Measurements from ENCODE around the gene ARHGAP24. TPM values are rescaled to one million over a fixed set of nuclear protein-coding genes. Genes with fewer than 3 reads are reported as not detected.

Gene ARHGAP24
- total RNA-seq, 2 donors from 2014 or later = 1.0 TPM; not detected in 1

GRCh38 chr4:85779165-85779564 lies 304.2 kb downstream of the ARHGAP24 start:
- Mint-ChIP-seq H3K4me1 (ENCODE audit: low read depth in 2 of 2) (no peaks in the 10 kb centered on the region), H3K27me3 (no peaks in the 10 kb centered on the region), H3K9me3 (peaks cover 10% of the 10 kb centered on the region), H3K27ac (no peak overlapping the region), H3K36me3 (no peaks in the 10 kb centered on the region), H3K4me3 (no peak overlapping the region)
- ATAC-seq (no peak), DNase-seq (ENCODE audit: low spot score) (no peak)

DNA sequence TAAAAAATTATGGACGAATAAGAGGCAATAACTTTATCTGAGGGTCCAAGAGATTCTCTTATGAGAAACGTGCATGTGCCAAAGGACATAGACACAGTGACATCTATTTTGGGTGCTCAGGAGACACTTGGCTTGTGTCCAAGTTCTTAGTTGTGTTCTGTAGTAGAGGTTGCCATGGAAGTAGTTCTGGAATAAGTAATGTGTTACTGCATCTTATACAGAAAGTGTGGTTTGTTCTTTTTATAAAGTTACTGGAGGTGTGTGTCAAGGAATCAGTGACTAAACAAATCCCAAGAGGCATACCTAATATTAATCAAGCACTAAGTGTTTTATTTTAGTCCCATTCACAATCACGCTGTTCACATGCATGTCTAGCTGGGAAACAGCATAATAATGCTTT lies 305.7 kb downstream of the ARHGAP24 start:
- no peak for ATAC-seq
- no peaks in the 10 kb centered on the region for H3K4me1 Mint-ChIP-seq (ENCODE audit: low read depth in 2 of 2)
- peaks cover 13% of the 10 kb centered on the region for H3K9me3 Mint-ChIP-seq
- H3K27ac Mint-ChIP-seq = no peak overlapping the region
- no peaks in the 10 kb centered on the region for H3K36me3 Mint-ChIP-seq
- DNase-seq (ENCODE audit: low spot score) = no peak
- no peaks in the 10 kb centered on the region for H3K27me3 Mint-ChIP-seq
- no peak overlapping the region for H3K4me3 Mint-ChIP-seq

GRCh38 chr4:85783483-85783882 lies 308.5 kb downstream of the ARHGAP24 start:
- Mint-ChIP-seq H3K4me3 (no peak overlapping the region), H3K4me1 (ENCODE audit: low read depth in 2 of 2) (no peaks in the 10 kb centered on the region), H3K36me3 (no peaks in the 10 kb centered on the region), H3K27ac (no peak overlapping the region), H3K9me3 (peaks cover 8% of the 10 kb centered on the region), H3K27me3 (no peaks in the 10 kb centered on the region)
- ATAC-seq = no peak
- DNase-seq (ENCODE audit: low spot score) = no peak

DNA sequence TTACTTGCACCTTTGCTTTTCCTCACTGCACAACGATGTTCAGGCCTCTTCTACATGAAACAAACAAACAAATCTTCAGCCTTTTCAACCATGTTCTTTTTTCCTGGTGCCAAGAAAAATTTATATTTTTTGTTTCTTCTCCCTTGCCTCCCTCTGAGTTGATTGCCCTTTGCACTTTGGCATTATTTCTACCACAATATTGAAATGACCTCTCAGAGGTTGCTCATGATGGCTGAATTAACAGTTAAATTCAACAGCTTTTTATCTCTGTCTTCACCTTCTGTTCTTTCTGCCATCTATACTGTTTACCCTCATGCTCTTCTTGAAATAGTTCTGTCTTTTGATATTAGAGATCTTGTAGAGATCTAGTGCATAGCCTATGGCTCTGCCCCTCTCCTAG lies 308.9 kb downstream of the ARHGAP24 start:
- Mint-ChIP-seq H3K27ac (no peak overlapping the region), H3K4me1 (ENCODE audit: low read depth in 2 of 2) (no peaks in the 10 kb centered on the region), H3K9me3 (peaks cover 8% of the 10 kb centered on the region), H3K36me3 (no peaks in the 10 kb centered on the region), H3K27me3 (no peaks in the 10 kb centered on the region), H3K4me3 (no peak overlapping the region)
- no peak for DNase-seq (ENCODE audit: low spot score)
- no peak for ATAC-seq

- H3K4me1 Mint-ChIP-seq (ENCODE audit: low read depth in 2 of 2) = no peaks in the 10 kb centered on the region
- H3K9me3 Mint-ChIP-seq = peaks cover 10% of the 10 kb centered on the region
- H3K4me3 Mint-ChIP-seq = no peak overlapping the region
- ATAC-seq (no peak), DNase-seq (ENCODE audit: low spot score) (no peak)
- H3K27ac Mint-ChIP-seq = no peak overlapping the region
- H3K27me3 Mint-ChIP-seq = no peaks in the 10 kb centered on the region
- no peaks in the 10 kb centered on the region for H3K36me3 Mint-ChIP-seq
These were observed 309.4 kb downstream of the ARHGAP24 start for GRCh38 chr4:85784348-85784747.

GRCh38 chr4:85784947-85785346 lies 310.0 kb downstream of the ARHGAP24 start:
- ATAC-seq (no peak), DNase-seq (ENCODE audit: low spot score) (no peak)
- H3K4me3 Mint-ChIP-seq = no peak overlapping the region
- no peaks in the 10 kb centered on the region for H3K27me3 Mint-ChIP-seq
- no peaks in the 10 kb centered on the region for H3K4me1 Mint-ChIP-seq (ENCODE audit: low read depth in 2 of 2)
- H3K9me3 Mint-ChIP-seq = peaks cover 14% of the 10 kb centered on the region
- H3K36me3 Mint-ChIP-seq = no peaks in the 10 kb centered on the region
- H3K27ac Mint-ChIP-seq = no peak overlapping the region

DNA sequence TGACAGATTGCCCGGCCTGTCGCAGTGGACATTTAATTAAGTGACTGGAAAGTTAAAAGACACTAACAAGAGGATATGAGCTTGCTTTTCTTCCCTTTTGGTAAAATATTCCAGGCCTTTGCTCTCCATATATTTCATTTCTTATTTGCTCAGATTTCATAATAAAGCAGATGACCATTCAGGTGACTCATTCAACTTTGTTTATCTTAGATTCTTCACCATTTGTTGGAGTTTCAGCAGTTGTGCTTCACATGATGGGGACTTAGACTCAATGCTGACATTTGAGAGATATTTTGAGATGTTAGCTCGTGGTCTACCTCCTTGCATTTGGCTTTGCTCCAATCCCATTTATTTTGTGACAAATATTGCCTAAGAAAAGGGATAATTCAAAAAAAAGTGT lies 312.2 kb downstream of the ARHGAP24 start:
- Mint-ChIP-seq H3K4me3 (no peak overlapping the region), H3K36me3 (no peaks in the 10 kb centered on the region), H3K4me1 (ENCODE audit: low read depth in 2 of 2) (no peaks in the 10 kb centered on the region), H3K9me3 (peaks cover 17% of the 10 kb centered on the region), H3K27me3 (no peaks in the 10 kb centered on the region), H3K27ac (no peak overlapping the region)
- DNase-seq (ENCODE audit: low spot score) (no peak), ATAC-seq (no peak)

DNA sequence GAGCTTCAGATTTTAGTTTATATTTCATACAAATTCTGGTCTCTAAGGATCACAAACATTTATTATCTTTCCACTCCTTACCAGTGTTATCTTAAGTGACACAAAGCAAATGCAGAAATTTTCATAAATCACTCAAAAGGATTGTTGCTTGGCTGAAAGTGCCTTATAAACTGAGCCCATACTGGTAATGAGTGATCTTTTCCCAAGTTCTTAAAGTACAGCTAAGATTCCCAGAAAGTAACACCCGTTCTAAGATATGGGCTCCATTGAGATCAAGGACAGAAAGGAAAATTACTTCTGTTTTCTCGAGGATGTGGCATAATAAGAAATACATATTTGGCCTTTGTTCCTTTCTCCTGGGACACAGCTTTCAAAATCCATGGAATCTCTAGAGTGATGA lies 313.7 kb downstream of the ARHGAP24 start:
- Mint-ChIP-seq H3K27me3 (no peaks in the 10 kb centered on the region), H3K36me3 (no peaks in the 10 kb centered on the region), H3K4me1 (ENCODE audit: low read depth in 2 of 2) (no peaks in the 10 kb centered on the region), H3K27ac (no peak overlapping the region), H3K4me3 (no peak overlapping the region), H3K9me3 (peaks cover 17% of the 10 kb centered on the region)
- DNase-seq (ENCODE audit: low spot score) = no peak
- ATAC-seq = no peak

DNA sequence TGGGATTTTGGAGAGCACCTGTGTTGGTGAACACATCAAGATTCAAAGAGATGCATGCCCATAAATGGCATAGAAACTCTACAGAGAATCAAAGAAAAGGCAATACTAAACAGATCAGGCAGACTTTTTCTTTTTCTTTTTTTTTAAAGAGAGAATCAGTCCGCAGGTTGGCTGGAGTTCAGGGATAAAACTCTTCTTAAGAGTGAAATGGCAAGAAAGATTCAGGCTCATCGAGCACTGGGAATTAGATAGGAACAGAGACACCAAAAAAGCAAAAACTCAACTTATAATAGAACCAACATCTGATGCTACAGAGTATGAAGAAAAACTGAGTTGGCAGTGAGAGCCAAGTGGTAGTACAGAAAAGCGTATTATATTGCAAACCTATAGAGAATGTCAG lies 314.3 kb downstream of the ARHGAP24 start:
- no peaks in the 10 kb centered on the region for H3K36me3 Mint-ChIP-seq
- H3K4me1 Mint-ChIP-seq (ENCODE audit: low read depth in 2 of 2) = no peaks in the 10 kb centered on the region
- no peaks in the 10 kb centered on the region for H3K27me3 Mint-ChIP-seq
- H3K27ac Mint-ChIP-seq = no peak overlapping the region
- peaks cover 13% of the 10 kb centered on the region for H3K9me3 Mint-ChIP-seq
- DNase-seq (ENCODE audit: low spot score) (no peak), ATAC-seq (no peak)
- no peak overlapping the region for H3K4me3 Mint-ChIP-seq

- Mint-ChIP-seq H3K9me3 (peaks cover 9% of the 10 kb centered on the region), H3K4me3 (no peak overlapping the region), H3K36me3 (no peaks in the 10 kb centered on the region), H3K27me3 (no peaks in the 10 kb centered on the region), H3K27ac (no peak overlapping the region), H3K4me1 (ENCODE audit: low read depth in 2 of 2) (no peaks in the 10 kb centered on the region)
- no peak for DNase-seq (ENCODE audit: low spot score)
- no peak for ATAC-seq
These were observed 315.6 kb downstream of the ARHGAP24 start for GRCh38 chr4:85790582-85790981.

DNA sequence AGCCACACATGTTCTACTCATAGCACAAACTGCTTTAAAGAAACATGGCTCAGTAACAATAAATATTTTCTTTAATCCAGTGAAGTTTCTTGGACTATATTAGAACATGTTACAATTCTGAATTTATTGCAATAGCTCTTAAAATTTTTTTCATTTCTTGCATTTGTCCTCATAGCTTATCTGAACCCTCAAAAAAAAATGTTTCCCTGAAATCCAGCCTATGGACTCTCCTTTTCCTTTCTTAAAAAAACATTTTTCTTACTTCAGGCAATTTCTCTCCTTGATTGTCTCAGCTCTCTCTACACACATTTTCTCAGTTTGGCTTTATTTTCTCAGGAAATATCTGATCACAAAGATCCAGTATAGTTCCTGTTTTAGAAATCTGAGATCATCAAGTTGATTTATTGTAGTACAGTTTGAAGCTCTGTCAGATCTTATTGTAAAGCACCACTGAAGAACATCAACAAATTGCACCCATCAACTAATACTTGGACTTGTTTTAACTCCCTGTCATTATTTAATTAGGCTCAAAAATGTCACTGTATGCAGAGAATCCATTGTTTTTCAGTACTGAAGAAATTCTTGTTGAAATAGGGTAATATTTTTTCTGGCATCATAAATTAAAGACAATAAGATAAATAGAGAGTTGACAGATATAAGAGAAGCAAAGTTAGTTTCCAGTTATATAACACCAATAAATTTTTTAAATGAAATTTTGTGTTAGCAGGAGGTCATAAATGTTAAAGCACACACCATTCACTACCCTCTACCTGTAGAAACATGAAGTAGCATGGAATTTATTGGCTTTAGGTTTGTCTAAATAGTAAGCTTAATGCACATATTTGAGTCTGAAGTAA lies 317.7 kb downstream of the ARHGAP24 start:
- Mint-ChIP-seq H3K36me3 (no peaks in the 10 kb centered on the region), H3K4me3 (no peak overlapping the region), H3K4me1 (ENCODE audit: low read depth in 2 of 2) (no peaks in the 10 kb centered on the region), H3K27ac (no peak overlapping the region), H3K27me3 (no peaks in the 10 kb centered on the region), H3K9me3 (peaks cover 9% of the 10 kb centered on the region)
- ATAC-seq (no peak), DNase-seq (ENCODE audit: low spot score) (no peak)

GRCh38 chr4:85793233-85793585 lies 318.3 kb downstream of the ARHGAP24 start:
- no peak for DNase-seq (ENCODE audit: low spot score)
- no peaks in the 10 kb centered on the region for H3K36me3 Mint-ChIP-seq
- ATAC-seq = no peak
- H3K4me1 Mint-ChIP-seq (ENCODE audit: low read depth in 2 of 2) = no peaks in the 10 kb centered on the region
- H3K27ac Mint-ChIP-seq = no peak overlapping the region
- H3K9me3 Mint-ChIP-seq = peaks cover 9% of the 10 kb centered on the region
- no peak overlapping the region for H3K4me3 Mint-ChIP-seq
- H3K27me3 Mint-ChIP-seq = no peaks in the 10 kb centered on the region

DNA sequence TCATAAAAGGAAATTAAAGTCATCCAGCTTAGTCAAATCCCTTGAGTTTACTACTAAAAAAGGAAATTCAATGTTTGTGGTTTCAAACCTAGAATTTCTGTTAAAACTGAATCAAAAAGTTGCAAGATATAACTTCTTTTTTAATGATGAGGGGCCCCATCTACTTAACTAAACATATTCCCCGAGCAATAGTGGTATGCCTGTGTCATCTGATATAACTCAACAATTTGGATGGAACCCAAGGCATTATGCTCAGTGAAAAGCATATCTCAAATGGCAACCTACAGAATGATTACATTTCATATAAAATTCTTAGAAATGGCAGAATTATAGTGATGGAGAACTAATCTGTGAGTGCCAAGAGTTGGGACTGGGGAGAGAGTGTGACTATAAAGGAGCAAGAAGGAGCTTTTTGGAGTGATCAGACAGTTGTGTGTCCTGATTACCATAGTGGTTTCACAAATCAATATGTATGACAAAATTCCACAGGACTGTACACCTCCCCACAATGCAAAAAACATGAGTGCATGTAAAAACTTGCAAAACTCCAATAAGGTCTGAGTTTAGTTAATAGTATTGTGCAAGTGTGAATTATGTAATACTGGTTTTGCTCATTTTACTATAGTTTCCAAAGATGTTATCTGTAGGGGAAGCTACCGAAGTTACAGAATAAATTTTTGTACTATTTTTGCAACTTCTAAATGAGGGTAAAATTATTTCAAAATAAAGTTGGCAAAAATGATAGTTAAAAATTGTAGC lies 323.2 kb downstream of the ARHGAP24 start:
- no peak overlapping the region for H3K4me3 Mint-ChIP-seq
- DNase-seq (ENCODE audit: low spot score) (no peak), ATAC-seq (no peak)
- H3K9me3 Mint-ChIP-seq = no peaks in the 10 kb centered on the region
- no peak overlapping the region for H3K27ac Mint-ChIP-seq
- no peaks in the 10 kb centered on the region for H3K27me3 Mint-ChIP-seq
- H3K4me1 Mint-ChIP-seq (ENCODE audit: low read depth in 2 of 2) = no peaks in the 10 kb centered on the region
- H3K36me3 Mint-ChIP-seq = no peaks in the 10 kb centered on the region

GRCh38 chr4:85803856-85804255 lies 328.9 kb downstream of the ARHGAP24 start:
- no peaks in the 10 kb centered on the region for H3K4me1 Mint-ChIP-seq (ENCODE audit: low read depth in 2 of 2)
- no peaks in the 10 kb centered on the region for H3K9me3 Mint-ChIP-seq
- H3K27me3 Mint-ChIP-seq = no peaks in the 10 kb centered on the region
- no peak overlapping the region for H3K27ac Mint-ChIP-seq
- ATAC-seq (no peak), DNase-seq (ENCODE audit: low spot score) (no peak)
- no peak overlapping the region for H3K4me3 Mint-ChIP-seq
- no peaks in the 10 kb centered on the region for H3K36me3 Mint-ChIP-seq
